MM.1S (cell line): ENCODE results near the gene APCDD1L.

Source experiments
- DNase-seq: peaks from one replicate; pipeline ENCODE4 v3.0.0-alpha.2; 2015
- H2AFZ ChIP-seq: fragments of 300-600 bp; sonication (generic); 2 replicates; pipeline ENCODE4 v1.6.0; 2016; ENCODE audit warnings: antibody characterized with exemption, low read length
- H3F3A ChIP-seq: fragments of 300-600 bp; sonication (generic); 2 replicates; pipeline ENCODE4 v1.6.1; 2016; ENCODE audit warnings: mild to moderate bottlenecking, antibody characterized with exemption, low read length, moderate library complexity, mixed read lengths; ENCODE audit not compliant: insufficient read depth
- H3K27ac ChIP-seq: fragments of 300-600 bp; sonication (generic); 2 replicates; pipeline ENCODE4 v1.5.1; 2016; ENCODE audit warnings: mild to moderate bottlenecking, low read length
- H3K27me3 ChIP-seq: fragments of 300-600 bp; sonication (generic); replicated peaks from 2 replicates; pipeline ENCODE4 v1.6.0; 2016; ENCODE audit warnings: low read length; ENCODE audit not compliant: insufficient read depth
- H3K36me3 ChIP-seq: fragments of 300-600 bp; sonication (generic); replicated peaks from 2 replicates; pipeline ENCODE4 v1.6.1; 2016; ENCODE audit warnings: mild to moderate bottlenecking, low read length, mixed read lengths; ENCODE audit not compliant: insufficient read depth
- H3K4me1 ChIP-seq: fragments of 300-600 bp; sonication (generic); 2 replicates; pipeline ENCODE4 v1.6.1; 2016; ENCODE audit warnings: low read length, mixed read lengths
- H3K4me2 ChIP-seq: fragments of 300-600 bp; sonication (generic); 2 replicates; pipeline ENCODE4 v1.6.0; 2016; ENCODE audit warnings: low read depth, low read length
- H3K4me3 ChIP-seq: fragments of 300-600 bp; sonication (generic); 2 replicates; pipeline ENCODE4 v1.5.1; 2016; ENCODE audit warnings: low read length, mixed read lengths
- H3K79me2 ChIP-seq: fragments of 300-600 bp; sonication (generic); 2 replicates; pipeline ENCODE4 v1.6.1; 2016; ENCODE audit warnings: mixed run types, low read length, mixed read lengths
- H3K9ac ChIP-seq: fragments of 300-600 bp; sonication (generic); 2 replicates; pipeline ENCODE4 v1.6.1; 2016; ENCODE audit warnings: low read length, mixed read lengths
- H3K9me2 ChIP-seq: fragments of 300-600 bp; sonication (generic); replicated peaks from 2 replicates; pipeline ENCODE4 v1.6.1; 2016; ENCODE audit warnings: mild to moderate bottlenecking, low read length, mixed read lengths; ENCODE audit not compliant: insufficient read depth
- H3K9me3 ChIP-seq: fragments of 300-600 bp; sonication (generic); replicated peaks from 2 replicates; pipeline ENCODE4 v1.6.1; 2016; ENCODE audit warnings: mild to moderate bottlenecking, low read length, mixed read lengths; ENCODE audit not compliant: insufficient read depth
- H4K20me1 ChIP-seq: fragments of 300-600 bp; sonication (generic); 2 replicates; pipeline ENCODE4 v1.6.1; 2016; ENCODE audit warnings: mild to moderate bottlenecking, low read length, moderate library complexity, mixed read lengths; ENCODE audit not compliant: insufficient read depth
- CTCF ChIP-seq: fragments of 300-600 bp; sonication (generic); IDR thresholded peaks from 2 replicates; pipeline ENCODE4 v1.5.1; 2016; ENCODE audit warnings: antibody characterized with exemption, low read length, mixed read lengths
- EZH2 ChIP-seq: fragments of 300-600 bp; sonication (generic); optimal IDR thresholded peaks from 2 replicates; pipeline ENCODE3; 2017; ENCODE audit warnings: low read depth, mild to moderate bottlenecking, antibody characterized with exemption, low read length, mixed read lengths
- EZH2phosphoT487 ChIP-seq: fragments of 300-600 bp; sonication (generic); IDR thresholded peaks from 2 replicates; pipeline ENCODE4 v1.6.1; 2018; ENCODE audit warnings: antibody characterized with exemption, low read length

APCDD1L gene

GRCh38 chr20:58473453-58474425 is 41.5 kb downstream of the APCDD1L start:
- H3K4me1 ChIP-seq, result no peaks in the 10 kb centered on the region
- H3K79me2 ChIP-seq, result no peaks in the 10 kb centered on the region
- no peak for TF ChIP-seq CTCF
- TF ChIP-seq EZH2phosphoT487, result no peak
- H3K4me3 ChIP-seq, result no peak overlapping the region
- no peak overlapping the region for H3K9ac ChIP-seq
- H3K27ac ChIP-seq, result no peak overlapping the region
- no peak overlapping the region for H2AFZ ChIP-seq
- no peaks in the 10 kb centered on the region for H3K36me3 ChIP-seq
- H3K9me2 ChIP-seq, result no peaks in the 10 kb centered on the region
- H3K27me3 ChIP-seq, result no peaks in the 10 kb centered on the region
- H3K4me2 ChIP-seq, result no peak overlapping the region
- DNase-seq, result no peak
- H3F3A ChIP-seq, result no peaks in the 10 kb centered on the region
- no peaks in the 10 kb centered on the region for H3K9me3 ChIP-seq
- H4K20me1 ChIP-seq, result no peaks in the 10 kb centered on the region

GRCh38 chr20:58472273-58473018 is 42.8 kb downstream of the APCDD1L start:
- no peak overlapping the region for H2AFZ ChIP-seq
- no peaks in the 10 kb centered on the region for H4K20me1 ChIP-seq
- H3K4me3 ChIP-seq, result no peak overlapping the region
- H3K9me3 ChIP-seq, result no peaks in the 10 kb centered on the region
- DNase-seq, result no peak
- no peaks in the 10 kb centered on the region for H3F3A ChIP-seq
- H3K9ac ChIP-seq, result no peak overlapping the region
- H3K4me1 ChIP-seq, result no peaks in the 10 kb centered on the region
- no peak overlapping the region for H3K4me2 ChIP-seq
- H3K27me3 ChIP-seq, result no peaks in the 10 kb centered on the region
- H3K36me3 ChIP-seq, result no peaks in the 10 kb centered on the region
- no peaks in the 10 kb centered on the region for H3K79me2 ChIP-seq
- H3K27ac ChIP-seq, result no peak overlapping the region
- H3K9me2 ChIP-seq, result no peaks in the 10 kb centered on the region
- TF ChIP-seq EZH2phosphoT487 (no peak), CTCF (no peak), EZH2 (no peak)

DNA sequence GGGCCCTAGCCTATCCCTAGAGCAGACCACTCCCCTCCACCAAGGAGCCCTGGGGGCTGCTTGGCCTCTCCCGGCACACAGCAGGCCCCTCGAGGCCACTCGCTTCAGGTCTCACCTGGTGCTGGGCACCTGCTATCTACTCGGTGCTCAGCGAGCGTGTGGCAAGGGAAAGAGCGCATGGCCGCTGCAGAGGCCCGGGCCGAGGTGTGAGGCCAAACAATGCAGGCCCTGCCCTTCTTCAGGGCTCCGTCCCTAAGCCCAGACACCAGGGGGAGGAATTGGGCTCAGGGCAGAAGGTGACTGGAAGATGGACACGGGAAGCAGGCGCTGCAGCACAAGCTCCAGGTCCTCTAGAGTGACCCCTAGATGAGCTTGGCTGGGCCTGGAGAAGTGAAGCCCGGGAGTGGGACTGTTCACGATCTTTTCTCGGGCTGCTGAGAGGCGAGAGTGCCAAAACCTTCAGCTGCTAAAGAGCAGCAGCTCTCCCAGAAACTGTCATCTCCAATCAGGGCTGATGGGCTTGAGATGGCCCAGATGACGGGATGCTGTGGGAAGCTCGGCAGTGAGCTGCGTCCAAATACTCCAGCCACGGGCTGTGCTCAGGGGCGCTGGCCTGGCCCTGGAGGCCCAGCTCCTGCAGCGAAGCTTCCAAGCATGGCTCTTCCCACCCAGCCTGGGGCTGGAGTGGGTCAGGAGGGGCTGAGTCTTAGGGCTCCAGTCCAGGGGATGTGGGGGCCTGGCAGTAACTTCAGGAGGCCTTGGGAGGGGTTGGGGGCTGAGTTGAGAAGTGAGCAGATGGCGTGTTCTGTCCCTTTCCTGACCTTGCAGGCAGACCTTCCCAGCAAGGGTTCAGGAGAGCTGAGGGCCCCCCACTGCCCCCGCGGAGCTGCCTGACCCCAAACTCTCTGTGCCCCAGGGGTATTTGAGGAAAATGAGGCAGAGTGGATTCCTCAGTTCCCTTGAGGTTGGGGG is 43.7 kb downstream of the APCDD1L start:
- Histone ChIP-seq H3K9me2 (no peaks in the 10 kb centered on the region), H2AFZ (no peak overlapping the region), H3K27ac (no peak overlapping the region), H3F3A (no peaks in the 10 kb centered on the region), H3K4me1 (no peaks in the 10 kb centered on the region), H3K36me3 (no peaks in the 10 kb centered on the region), H3K4me3 (no peak overlapping the region), H3K9me3 (no peaks in the 10 kb centered on the region), H3K79me2 (no peaks in the 10 kb centered on the region), H4K20me1 (no peaks in the 10 kb centered on the region), H3K9ac (no peak overlapping the region), H3K27me3 (no peaks in the 10 kb centered on the region), H3K4me2 (no peak overlapping the region)
- TF ChIP-seq EZH2, result no peak
- no peak for TF ChIP-seq EZH2phosphoT487
- no peak for TF ChIP-seq CTCF
- DNase-seq, result no peak
